Measurements from ENCODE around the gene DDX55. TPM values are rescaled to one million over a fixed set of nuclear protein-coding genes. Genes with fewer than 3 reads are reported as not detected.

DDX55 gene
- total RNA-seq, 1 experiment from 2014 or later: 50.0 TPM

GRCh38 chr12:123621101-123621500 lies 19.2 kb downstream of the DDX55 start:
- H3K9me3 ChIP-seq (ENCODE audit: low read length): no peaks in the 10 kb centered on the region
- H3K79me2 ChIP-seq (ENCODE audit: low read length): no peaks in the 10 kb centered on the region
- H3K9me2 ChIP-seq (replicated peaks; ENCODE audit: low read length): no peaks in the 10 kb centered on the region
- ChIA-PET POLR2A (ENCODE audit: unreplicated experiment) (interaction anchor here (0.5 kb wide), 1 partner anchor 37 kb away, joined by 3 read pairs; the partner anchor contains the start of gene TMED2), CTCF (no interaction called here)
- no peak overlapping the region for H3K9ac ChIP-seq (ENCODE audit: low read length)
- no peaks in the 10 kb centered on the region for H3K4me1 ChIP-seq (ENCODE audit: insufficient read depth, low read length)
- no peak overlapping the region for H3K27ac ChIP-seq (ENCODE audit: low read length)
- ATAC-seq (peak; percentile 14; the same call in 1 of the 2 replicates), DNase-seq (no peak)
- no peak overlapping the region for H3K4me2 ChIP-seq (ENCODE audit: low read length)
- H3K4me3 ChIP-seq (ENCODE audit: low read length): no peak overlapping the region
- H3K36me3 ChIP-seq (ENCODE audit: low read depth, low read length): peaks cover 71% of the 10 kb centered on the region
- intact Hi-C loops (cut with micrococcal nuclease): no loop called here
- no peak for TF ChIP-seq EZH2 (IDR thresholded peaks at IDR 0.05; ENCODE audit: low read length, unreplicated experiment)
- no peaks in the 10 kb centered on the region for H4K20me1 ChIP-seq (ENCODE audit: low read length)
- peaks cover 4% of the 10 kb centered on the region for H3F3A ChIP-seq (ENCODE audit: low read length, unreplicated experiment)
- TSS peak; percentile 34 for BruUV-seq (replicated peaks)
- no peak overlapping the region for H2AFZ ChIP-seq (ENCODE audit: low read length)
- H3K27me3 ChIP-seq (ENCODE audit: low read length): no peaks in the 10 kb centered on the region

DNA sequence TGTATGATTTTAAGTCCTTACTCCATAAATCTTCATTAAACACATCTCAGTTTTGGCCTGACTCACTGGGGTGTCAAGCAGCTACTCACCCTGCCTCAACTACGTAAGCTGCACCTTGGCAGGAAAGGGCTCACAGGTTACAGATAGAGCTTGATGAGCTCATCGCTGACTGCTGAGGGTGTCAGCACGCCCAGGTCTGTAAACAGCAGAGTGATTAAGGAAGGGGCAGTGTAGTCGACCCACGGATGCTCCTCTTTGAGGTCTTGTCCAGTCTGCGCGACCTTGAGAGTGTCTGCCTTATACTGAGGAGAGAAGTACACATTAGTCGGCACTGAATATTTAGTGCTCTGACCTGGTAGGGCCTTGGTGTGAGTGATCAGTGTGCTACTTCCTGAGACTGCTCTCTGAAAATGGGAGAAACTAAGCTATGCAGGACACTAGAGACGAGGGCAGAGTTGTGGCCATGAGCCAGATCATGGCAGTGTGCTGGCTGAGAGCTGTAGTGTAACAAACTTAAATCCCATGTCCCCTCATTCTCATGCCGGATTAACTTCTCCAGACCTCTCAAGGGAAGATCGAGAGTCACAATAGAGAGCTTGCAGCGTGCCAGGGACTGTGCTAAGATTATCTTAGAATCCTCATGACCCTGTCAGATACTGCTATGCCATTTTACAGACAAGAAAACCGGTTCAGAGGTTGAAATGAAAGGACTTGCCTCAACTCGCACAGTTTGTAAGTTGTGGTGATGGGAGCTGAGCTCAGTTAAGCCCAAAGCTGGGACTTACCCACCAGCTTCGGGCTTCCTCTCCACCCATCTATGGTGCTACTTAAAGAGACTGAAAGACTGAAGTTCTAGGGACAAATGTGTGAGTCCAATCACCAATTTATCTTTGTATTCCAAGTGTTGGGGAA lies 20.0 kb downstream of the DDX55 start:
- peaks cover 70% of the 10 kb centered on the region for H3K36me3 ChIP-seq (ENCODE audit: low read depth, low read length)
- intact Hi-C loops (cut with micrococcal nuclease): no loop called here
- DNase-seq: no peak
- H3K27ac ChIP-seq (ENCODE audit: low read length): no peak overlapping the region
- no TSS peak for BruUV-seq (replicated peaks)
- H3K79me2 ChIP-seq (ENCODE audit: low read length): no peaks in the 10 kb centered on the region
- ChIA-PET CTCF (interaction anchor here (0.5 kb wide), 1 partner anchor 11 kb away, joined by 4 read pairs; no protein-coding TSS in a partner anchor), POLR2A (ENCODE audit: unreplicated experiment) (interaction anchor here (0.5 kb wide), 1 partner anchor 38 kb away, joined by 3 read pairs; the partner anchor contains the start of gene TMED2)
- no peak overlapping the region for H3K4me3 ChIP-seq (ENCODE audit: low read length)
- peaks cover 4% of the 10 kb centered on the region for H3F3A ChIP-seq (ENCODE audit: low read length, unreplicated experiment)
- H3K4me1 ChIP-seq (ENCODE audit: insufficient read depth, low read length): no peaks in the 10 kb centered on the region
- no peaks in the 10 kb centered on the region for H3K9me3 ChIP-seq (ENCODE audit: low read length)
- no peaks in the 10 kb centered on the region for H3K9me2 ChIP-seq (replicated peaks; ENCODE audit: low read length)
- no peak overlapping the region for H3K4me2 ChIP-seq (ENCODE audit: low read length)
- TF ChIP-seq, protein P1, sequence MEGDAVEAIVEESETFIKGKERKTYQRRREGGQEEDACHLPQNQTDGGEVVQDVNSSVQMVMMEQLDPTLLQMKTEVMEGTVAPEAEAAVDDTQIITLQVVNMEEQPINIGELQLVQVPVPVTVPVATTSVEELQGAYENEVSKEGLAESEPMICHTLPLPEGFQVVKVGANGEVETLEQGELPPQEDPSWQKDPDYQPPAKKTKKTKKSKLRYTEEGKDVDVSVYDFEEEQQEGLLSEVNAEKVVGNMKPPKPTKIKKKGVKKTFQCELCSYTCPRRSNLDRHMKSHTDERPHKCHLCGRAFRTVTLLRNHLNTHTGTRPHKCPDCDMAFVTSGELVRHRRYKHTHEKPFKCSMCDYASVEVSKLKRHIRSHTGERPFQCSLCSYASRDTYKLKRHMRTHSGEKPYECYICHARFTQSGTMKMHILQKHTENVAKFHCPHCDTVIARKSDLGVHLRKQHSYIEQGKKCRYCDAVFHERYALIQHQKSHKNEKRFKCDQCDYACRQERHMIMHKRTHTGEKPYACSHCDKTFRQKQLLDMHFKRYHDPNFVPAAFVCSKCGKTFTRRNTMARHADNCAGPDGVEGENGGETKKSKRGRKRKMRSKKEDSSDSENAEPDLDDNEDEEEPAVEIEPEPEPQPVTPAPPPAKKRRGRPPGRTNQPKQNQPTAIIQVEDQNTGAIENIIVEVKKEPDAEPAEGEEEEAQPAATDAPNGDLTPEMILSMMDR (conservative IDR thresholded peaks at IDR 0.05; ENCODE audit: low read depth, low read length): no peak
- TF ChIP-seq EZH2 (IDR thresholded peaks at IDR 0.05; ENCODE audit: low read length, unreplicated experiment): no peak
- no peak for TF ChIP-seq EZH2phosphoT487 (IDR thresholded peaks at IDR 0.05; ENCODE audit: borderline replicate concordance, low read length)
- H3K9ac ChIP-seq (ENCODE audit: low read length): no peak overlapping the region
- peak; percentile 54 for ATAC-seq
- H4K20me1 ChIP-seq (ENCODE audit: low read length): no peaks in the 10 kb centered on the region
- no peak overlapping the region for H2AFZ ChIP-seq (ENCODE audit: low read length)
- no peaks in the 10 kb centered on the region for H3K27me3 ChIP-seq (ENCODE audit: low read length)

DNA sequence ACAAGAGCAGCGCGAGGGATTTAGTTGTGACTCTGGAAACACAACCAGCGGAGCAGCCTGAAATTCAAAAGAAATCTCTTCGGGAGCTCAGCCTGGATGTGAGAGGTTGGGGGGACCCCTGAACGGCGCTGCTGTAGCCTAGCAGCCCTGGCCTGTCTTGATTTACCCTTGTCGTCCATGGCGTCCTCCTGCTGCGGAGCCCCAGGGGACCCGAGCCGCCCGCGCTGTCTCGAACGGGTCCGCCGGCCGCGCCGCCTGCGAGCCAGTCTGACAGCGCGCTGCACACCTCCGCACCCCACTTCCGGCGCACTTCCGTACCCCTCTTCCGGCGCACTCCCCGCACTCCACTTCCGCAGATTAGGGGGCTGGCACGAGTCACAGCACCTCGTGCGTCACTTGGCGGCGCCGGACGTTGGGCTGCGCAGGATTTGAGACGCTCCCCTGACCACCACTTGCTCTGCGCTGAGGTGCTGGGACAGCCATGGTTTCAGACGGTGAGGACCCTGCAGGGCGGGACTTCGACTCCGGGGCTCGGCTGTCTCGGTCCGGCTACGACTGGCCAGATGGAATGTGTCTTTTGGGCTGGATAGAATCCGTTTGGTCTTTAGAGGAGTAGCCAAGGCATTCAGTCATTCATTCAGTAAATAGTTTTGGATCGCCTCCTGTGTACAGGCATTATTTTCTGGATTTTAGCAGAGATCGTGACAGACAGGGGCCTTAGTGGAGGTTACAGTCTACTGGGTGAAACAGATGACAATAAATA lies 31.7 kb downstream of the DDX55 start, which contains the start of the genes EIF2B1 and GTF2H3:
TSS of gene EIF2B1 (minus strand) at position 308 of the 763 bp plus-strand sequence. CDS start at position 179, 129 bp downstream.
TSS of gene GTF2H3 (plus strand) at position 451 of the 763 bp plus-strand sequence. CDS start at position 482, 31 bp downstream.
- H3K9me3 ChIP-seq (ENCODE audit: low read length): no peaks in the 10 kb centered on the region
- ATAC-seq (peak; percentile 98), DNase-seq (peak; percentile 96)
- no TSS peak for BruUV-seq (replicated peaks)
- peaks cover 12% of the 10 kb centered on the region for H3K4me1 ChIP-seq (ENCODE audit: insufficient read depth, low read length)
- intact Hi-C loops (cut with micrococcal nuclease): loop anchor here (1.0 kb wide), 1 partner anchor 49 kb away; the partner anchor contains the start of gene TMED2
- ChIA-PET POLR2A (ENCODE audit: unreplicated experiment) (interaction anchor here (0.6 kb wide), 1 partner anchor 28 kb away, joined by 3 read pairs; no protein-coding TSS in a partner anchor), CTCF (no interaction called here)
- H3K4me2 ChIP-seq (ENCODE audit: low read length): peak within 1 kb of the TSS; percentile 84
- H3K79me2 ChIP-seq (ENCODE audit: low read length): peaks cover 43% of the 10 kb centered on the region
- peak within 1 kb of the TSS; percentile 64 for H3K27ac ChIP-seq (ENCODE audit: low read length)
- peak within 1 kb of the TSS; percentile 94 for H3K4me3 ChIP-seq (ENCODE audit: low read length)
- no peaks in the 10 kb centered on the region for H4K20me1 ChIP-seq (ENCODE audit: low read length)
- H3K9ac ChIP-seq (ENCODE audit: low read length): peak within 1 kb of the TSS; percentile 100
- H2AFZ ChIP-seq (ENCODE audit: low read length): peak within 1 kb of the TSS; percentile 74
- no peaks in the 10 kb centered on the region for H3F3A ChIP-seq (ENCODE audit: low read length, unreplicated experiment)
- TF ChIP-seq EZH2 (IDR thresholded peaks at IDR 0.05; ENCODE audit: low read length, unreplicated experiment): no peak
- TF ChIP-seq, protein P1 (conservative IDR thresholded peaks at IDR 0.05; ENCODE audit: low read depth, low read length): no peak
- TF ChIP-seq EZH2phosphoT487 (IDR thresholded peaks at IDR 0.05; ENCODE audit: borderline replicate concordance, low read length): no peak
- H3K27me3 ChIP-seq (ENCODE audit: low read length): no peaks in the 10 kb centered on the region
- no peaks in the 10 kb centered on the region for H3K9me2 ChIP-seq (replicated peaks; ENCODE audit: low read length)
- H3K36me3 ChIP-seq (ENCODE audit: low read depth, low read length): peaks cover 20% of the 10 kb centered on the region

All from PC-3 (cell line).